CD14-positive monocyte (primary cell): Measurements from ENCODE around the gene MRPS23. TPM values are rescaled to one million over a fixed set of nuclear protein-coding genes. Genes with fewer than 3 reads are reported as not detected.

ENCODE experiments used
- DNase-seq, 3 donors: peaks; one replicate each; pipeline ENCODE4 v3.0.0-alpha.2; 2011 to 2022
- H2AFZ ChIP-seq: 2 replicates; pipeline ENCODE4 v1.6.0; 2012; ENCODE audit warnings: mild to moderate bottlenecking, low read depth, low read length, inconsistent platforms; ENCODE audit not compliant: insufficient read depth, poor library complexity, severe bottlenecking
- H3K27ac ChIP-seq, 2 donors: 1 replicate in 1 of 2; 2 replicates in 1 of 2; pipeline ENCODE4 v1.5.1; 2012 to 2013; ENCODE audit warnings: low read length in 2 of 2, control low read depth in 1 of 2, inconsistent platforms in 1 of 2, low read depth in 1 of 2, mild to moderate bottlenecking in 1 of 2
- H3K27me3 ChIP-seq, 2 donors: one replicate each; pipeline versions ENCODE4 v1.6.0 to v1.6.1; 2011 to 2013; ENCODE audit warnings: low read length in 2 of 2; ENCODE audit not compliant: control insufficient read depth in 2 of 2, insufficient read depth in 2 of 2
- H3K36me3 ChIP-seq, 2 donors: replicated peaks in 1 of 2; 1 replicate in 1 of 2; 2 replicates in 1 of 2; pipeline versions ENCODE4 v1.5.1 to v1.6.1; 2012 to 2013; ENCODE audit warnings: low read length in 2 of 2, control low read depth in 1 of 2, inconsistent platforms in 1 of 2, mild to moderate bottlenecking in 1 of 2; ENCODE audit not compliant: insufficient read depth in 2 of 2, control insufficient read depth in 1 of 2
- H3K4me1 ChIP-seq, 2 donors: 1 replicate in 1 of 2; 2 replicates in 1 of 2; pipeline versions ENCODE4 v1.5.1 to v1.6.1; 2012 to 2013; ENCODE audit warnings: low read length in 2 of 2, control low read depth in 1 of 2, inconsistent platforms in 1 of 2, mild to moderate bottlenecking in 1 of 2, moderate library complexity in 1 of 2; ENCODE audit not compliant: insufficient read depth in 2 of 2, control insufficient read depth in 1 of 2
- H3K4me2 ChIP-seq: replicated peaks from 2 replicates; pipeline ENCODE3; 2012; ENCODE audit warnings: low read length, moderate library complexity, mild to moderate bottlenecking; ENCODE audit not compliant: poor library complexity, severe bottlenecking; ENCODE audit errors: extremely low read depth
- H3K4me3 ChIP-seq, 3 experiments: fragments of 200-600 bp in 1 of 3; sonication (generic) in 1 of 3; replicated peaks in 1 of 3; 1 replicate in 2 of 3; 2 replicates in 1 of 3; pipeline ENCODE4 v1.5.1; 2011 to 2013; ENCODE audit warnings: low read length in 3 of 3, mild to moderate bottlenecking in 3 of 3, control low read depth in 2 of 3, low read depth in 2 of 3, inconsistent platforms in 1 of 3, moderate library complexity in 1 of 3
- H3K79me2 ChIP-seq: 2 replicates; pipeline ENCODE4 v1.6.0; 2012; ENCODE audit warnings: mild to moderate bottlenecking, control low read depth, inconsistent platforms, low read length, moderate library complexity; ENCODE audit not compliant: insufficient read depth
- H3K9ac ChIP-seq: 2 replicates; pipeline ENCODE4 v1.6.0; 2017; ENCODE audit warnings: low read length, mild to moderate bottlenecking; ENCODE audit not compliant: insufficient read depth, poor library complexity, severe bottlenecking
- H3K9me3 ChIP-seq, 2 donors: replicated peaks in 1 of 2; 1 replicate in 1 of 2; 2 replicates in 1 of 2; pipeline versions ENCODE4 v1.5.1 to v1.6.1; 2012 to 2013; ENCODE audit warnings: low read length in 2 of 2, control low read depth in 1 of 2; ENCODE audit not compliant: control insufficient read depth in 1 of 2, insufficient read depth in 1 of 2
- H4K20me1 ChIP-seq: 2 replicates; pipeline ENCODE4 v1.6.0; 2012; ENCODE audit warnings: mild to moderate bottlenecking, low read length, control low read depth, moderate library complexity; ENCODE audit not compliant: insufficient read depth
- H3K27ac Mint-ChIP-seq, 7 donors: one replicate each; pipeline ENCODE4 v1.8.0; 2020; ENCODE audit warnings: mild to moderate bottlenecking in 7 of 7, mixed read lengths in 7 of 7, moderate library complexity in 6 of 7, inconsistent platforms in 2 of 7
- H3K27me3 Mint-ChIP-seq, 3 donors: one replicate each; pipeline ENCODE4 v1.8.0; 2021 to 2022; ENCODE audit warnings: low read depth in 3 of 3, mild to moderate bottlenecking in 3 of 3, mixed read lengths in 3 of 3, moderate library complexity in 3 of 3, inconsistent platforms in 1 of 3
- H3K36me3 Mint-ChIP-seq, 2 donors: one replicate each; pipeline ENCODE4 v1.8.0; 2020; ENCODE audit warnings: mixed read lengths in 2 of 2, inconsistent platforms in 1 of 2, mild to moderate bottlenecking in 1 of 2
- H3K4me1 Mint-ChIP-seq: one replicate; pipeline ENCODE4 v1.8.0; 2020; ENCODE audit warnings: mild to moderate bottlenecking, mixed read lengths
- H3K4me3 Mint-ChIP-seq, 2 donors: one replicate each; pipeline ENCODE4 v1.8.0; 2020; ENCODE audit warnings: mild to moderate bottlenecking in 2 of 2, mixed read lengths in 2 of 2, moderate library complexity in 1 of 2
- H3K9me3 Mint-ChIP-seq, 7 donors: one replicate each; pipeline ENCODE4 v1.8.0; 2020 to 2022; ENCODE audit warnings: mixed read lengths in 7 of 7, mild to moderate bottlenecking in 6 of 7, moderate library complexity in 6 of 7, inconsistent platforms in 2 of 7
- WGBS: methylation state at CpG from one replicate; pipeline ENCODE4 v1.1.5; 2013; ENCODE audit warnings: missing lambda C conversion rate; ENCODE audit not compliant: insufficient coverage; 5-methylcytosine and 5-hydroxymethylcytosine counted together
- intact Hi-C, 2 donors: fragments of 100-400 bp; cut with micrococcal nuclease; formaldehyde crosslinking; loops; one replicate each; pipeline versions ENCODE4 v1.15.0 to v1.15.1; 2023
- polyA plus RNA-seq, 3 donors: library from polyadenylated mRNA; depleted of rRNA in 1 of 3; unstranded in 2 of 3; stranded (reverse) in 1 of 3; fragments of 300-500 nt in 2 of 3; fragments of >200 nt in 1 of 3; fragmentation: Illumina TruSeq in 2 of 3; gene quantifications; 1 replicate in 2 of 3; 2 replicates in 1 of 3; pipeline ENCODE4 v1.2.3, GENCODE V29; 2012 to 2021
- TF ChIP-seq, protein P1 (sequence below): fragments of 200-600 bp; IDR thresholded peaks from one replicate; pipeline ENCODE4 v1.8.0; 2022; ENCODE audit warnings: antibody characterized with exemption, mild to moderate bottlenecking

Gene MRPS23
- polyA plus RNA-seq, 3 donors: 14.5 to 40.6 (median 32.7) TPM

DNA sequence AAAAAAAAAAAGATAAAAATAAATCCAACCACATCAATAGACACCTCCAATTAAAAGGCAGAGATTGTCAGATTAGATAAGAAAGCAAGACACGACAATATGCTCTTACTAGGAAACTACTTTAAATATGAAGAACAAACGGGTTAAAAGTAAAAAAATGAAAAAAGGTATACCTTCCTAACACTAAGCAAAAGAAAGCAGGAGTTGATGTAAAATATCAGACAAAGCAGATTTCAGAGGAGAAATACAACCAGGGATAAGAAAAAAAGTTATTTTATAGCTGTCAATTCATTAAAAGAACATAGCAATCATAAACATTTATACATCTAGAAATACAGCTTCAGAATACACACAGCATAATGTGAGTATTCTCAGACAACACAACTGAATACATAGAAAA is 55.0 kb downstream of the MRPS23 start:
- no peak overlapping the region for H3K27ac ChIP-seq
- H3K9me3 ChIP-seq: no peaks in the 10 kb centered on the region
- H4K20me1 ChIP-seq: no peaks in the 10 kb centered on the region
- no peak for DNase-seq
- no peaks in the 10 kb centered on the region for H3K4me1 ChIP-seq
- Mint-ChIP-seq H3K36me3 (no peaks in the 10 kb centered on the region), H3K27me3 (peaks cover 6 to 10% (median 7%) of the 10 kb centered on the region in 3 donors), H3K4me1 (no peaks in the 10 kb centered on the region), H3K27ac (no peak overlapping the region), H3K9me3 (peaks cover 0 to 3% (median 0%) of the 10 kb centered on the region in 7 donors), H3K4me3 (peak overlapping the region in 1 of 2 donors; percentile 43)
- H3K27me3 ChIP-seq: peaks cover 0 to 3% of the 10 kb centered on the region in 2 donors
- no peak overlapping the region for H3K9ac ChIP-seq
- H3K36me3 ChIP-seq: no peaks in the 10 kb centered on the region
- no peak overlapping the region for H2AFZ ChIP-seq
- intact Hi-C loops: no loop called here
- TF ChIP-seq, protein P1, sequence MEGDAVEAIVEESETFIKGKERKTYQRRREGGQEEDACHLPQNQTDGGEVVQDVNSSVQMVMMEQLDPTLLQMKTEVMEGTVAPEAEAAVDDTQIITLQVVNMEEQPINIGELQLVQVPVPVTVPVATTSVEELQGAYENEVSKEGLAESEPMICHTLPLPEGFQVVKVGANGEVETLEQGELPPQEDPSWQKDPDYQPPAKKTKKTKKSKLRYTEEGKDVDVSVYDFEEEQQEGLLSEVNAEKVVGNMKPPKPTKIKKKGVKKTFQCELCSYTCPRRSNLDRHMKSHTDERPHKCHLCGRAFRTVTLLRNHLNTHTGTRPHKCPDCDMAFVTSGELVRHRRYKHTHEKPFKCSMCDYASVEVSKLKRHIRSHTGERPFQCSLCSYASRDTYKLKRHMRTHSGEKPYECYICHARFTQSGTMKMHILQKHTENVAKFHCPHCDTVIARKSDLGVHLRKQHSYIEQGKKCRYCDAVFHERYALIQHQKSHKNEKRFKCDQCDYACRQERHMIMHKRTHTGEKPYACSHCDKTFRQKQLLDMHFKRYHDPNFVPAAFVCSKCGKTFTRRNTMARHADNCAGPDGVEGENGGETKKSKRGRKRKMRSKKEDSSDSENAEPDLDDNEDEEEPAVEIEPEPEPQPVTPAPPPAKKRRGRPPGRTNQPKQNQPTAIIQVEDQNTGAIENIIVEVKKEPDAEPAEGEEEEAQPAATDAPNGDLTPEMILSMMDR: no peak
- no CpG with 5 or more reads among the region's 2 CpGs for WGBS
- H3K4me2 ChIP-seq: no peak overlapping the region
- H3K79me2 ChIP-seq: no peaks in the 10 kb centered on the region
- no peak overlapping the region for H3K4me3 ChIP-seq

DNA sequence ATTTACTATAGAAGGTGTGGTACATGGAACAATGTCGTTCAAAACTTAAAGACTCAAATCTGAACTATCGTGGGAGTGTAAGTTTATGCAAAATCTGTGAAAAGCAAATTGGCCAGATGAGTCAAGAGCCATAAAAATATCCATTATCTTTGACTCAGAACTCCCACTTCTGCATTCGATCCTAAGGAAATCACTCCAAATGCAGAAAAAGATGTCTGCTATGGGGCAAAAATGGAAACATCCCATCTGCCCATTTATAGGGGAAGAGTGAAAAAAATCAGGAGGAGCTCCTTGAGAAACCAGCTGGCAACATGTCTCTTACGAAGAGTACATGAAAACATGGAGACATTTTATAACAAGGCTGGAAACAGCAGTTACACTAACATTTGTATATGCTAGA is 61.1 kb downstream of the MRPS23 start:
- Mint-ChIP-seq H3K36me3 (no peaks in the 10 kb centered on the region), H3K27ac (no peak overlapping the region), H3K4me3 (no peak overlapping the region), H3K27me3 (peaks cover 6 to 15% (median 14%) of the 10 kb centered on the region in 3 donors), H3K4me1 (no peaks in the 10 kb centered on the region), H3K9me3 (peaks cover 0 to 2% (median 0%) of the 10 kb centered on the region in 7 donors)
- Histone ChIP-seq H3K27me3 (peaks cover 0 to 11% of the 10 kb centered on the region in 2 donors), H3K36me3 (no peaks in the 10 kb centered on the region), H4K20me1 (no peaks in the 10 kb centered on the region), H3K79me2 (no peaks in the 10 kb centered on the region), H3K4me3 (no peak overlapping the region), H3K27ac (no peak overlapping the region), H3K9me3 (no peaks in the 10 kb centered on the region), H3K9ac (no peak overlapping the region), H2AFZ (no peak overlapping the region), H3K4me2 (no peak overlapping the region), H3K4me1 (no peaks in the 10 kb centered on the region)
- no peak for DNase-seq
- intact Hi-C loops: no loop called here
- no CpG with 5 or more reads among the region's 4 CpGs for WGBS
- TF ChIP-seq, protein P1: no peak
